ENCODE measurements around the gene CROCC2. TPM values are rescaled to one million over a fixed set of nuclear protein-coding genes. Genes with fewer than 3 reads are reported as not detected.
A peak's percentile ranks its signal among the peaks of the same experiment; 100 is the strongest.

CROCC2 gene
- total RNA-seq, 1 experiment from 2014 or later, result not detected

DNA sequence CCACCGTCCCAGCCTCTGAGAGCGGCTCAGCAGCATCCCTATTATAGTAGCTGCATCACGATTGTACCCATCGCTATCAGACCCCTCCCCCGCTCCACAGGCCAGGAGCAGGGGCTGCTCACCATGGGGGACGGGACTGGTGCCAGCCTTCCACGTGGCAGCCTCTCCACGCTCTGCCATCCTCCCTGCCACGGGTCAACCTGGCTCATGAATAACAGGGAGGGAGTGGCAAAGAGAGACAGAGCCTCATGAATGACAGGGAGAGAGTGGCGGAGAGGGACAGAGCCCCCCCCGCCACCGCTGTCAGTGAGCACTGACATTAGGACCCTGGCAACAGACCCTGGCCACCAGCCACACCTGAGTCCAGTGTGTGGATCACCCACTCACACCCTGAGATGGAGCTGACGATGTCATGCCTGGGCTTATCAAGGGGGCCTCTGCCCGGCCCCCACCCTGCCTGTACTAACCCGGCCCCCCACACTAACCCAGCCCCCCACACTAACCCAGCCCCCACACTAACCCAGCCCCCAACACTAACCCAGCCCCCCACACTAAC is 16.9 kb downstream of the CROCC2 start (continued):
- TF ChIP-seq, protein P1, sequence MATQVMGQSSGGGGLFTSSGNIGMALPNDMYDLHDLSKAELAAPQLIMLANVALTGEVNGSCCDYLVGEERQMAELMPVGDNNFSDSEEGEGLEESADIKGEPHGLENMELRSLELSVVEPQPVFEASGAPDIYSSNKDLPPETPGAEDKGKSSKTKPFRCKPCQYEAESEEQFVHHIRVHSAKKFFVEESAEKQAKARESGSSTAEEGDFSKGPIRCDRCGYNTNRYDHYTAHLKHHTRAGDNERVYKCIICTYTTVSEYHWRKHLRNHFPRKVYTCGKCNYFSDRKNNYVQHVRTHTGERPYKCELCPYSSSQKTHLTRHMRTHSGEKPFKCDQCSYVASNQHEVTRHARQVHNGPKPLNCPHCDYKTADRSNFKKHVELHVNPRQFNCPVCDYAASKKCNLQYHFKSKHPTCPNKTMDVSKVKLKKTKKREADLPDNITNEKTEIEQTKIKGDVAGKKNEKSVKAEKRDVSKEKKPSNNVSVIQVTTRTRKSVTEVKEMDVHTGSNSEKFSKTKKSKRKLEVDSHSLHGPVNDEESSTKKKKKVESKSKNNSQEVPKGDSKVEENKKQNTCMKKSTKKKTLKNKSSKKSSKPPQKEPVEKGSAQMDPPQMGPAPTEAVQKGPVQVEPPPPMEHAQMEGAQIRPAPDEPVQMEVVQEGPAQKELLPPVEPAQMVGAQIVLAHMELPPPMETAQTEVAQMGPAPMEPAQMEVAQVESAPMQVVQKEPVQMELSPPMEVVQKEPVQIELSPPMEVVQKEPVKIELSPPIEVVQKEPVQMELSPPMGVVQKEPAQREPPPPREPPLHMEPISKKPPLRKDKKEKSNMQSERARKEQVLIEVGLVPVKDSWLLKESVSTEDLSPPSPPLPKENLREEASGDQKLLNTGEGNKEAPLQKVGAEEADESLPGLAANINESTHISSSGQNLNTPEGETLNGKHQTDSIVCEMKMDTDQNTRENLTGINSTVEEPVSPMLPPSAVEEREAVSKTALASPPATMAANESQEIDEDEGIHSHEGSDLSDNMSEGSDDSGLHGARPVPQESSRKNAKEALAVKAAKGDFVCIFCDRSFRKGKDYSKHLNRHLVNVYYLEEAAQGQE (IDR thresholded peaks at IDR 0.05; ENCODE audit: low read depth), result no peak
- TF ChIP-seq, protein P2, sequence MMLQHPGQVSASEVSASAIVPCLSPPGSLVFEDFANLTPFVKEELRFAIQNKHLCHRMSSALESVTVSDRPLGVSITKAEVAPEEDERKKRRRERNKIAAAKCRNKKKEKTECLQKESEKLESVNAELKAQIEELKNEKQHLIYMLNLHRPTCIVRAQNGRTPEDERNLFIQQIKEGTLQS (IDR thresholded peaks at IDR 0.05), result no peak
- TF ChIP-seq CEBPB (IDR thresholded peaks at IDR 0.05; ENCODE audit: low read depth), result no peak
- TF ChIP-seq POLR2AphosphoS5 (IDR thresholded peaks at IDR 0.05; ENCODE audit: low read depth, low read length), result no peak
- no peak for TF ChIP-seq POLR2A (IDR thresholded peaks at IDR 0.05; ENCODE audit: borderline replicate concordance, extremely low read depth, insufficient read depth, insufficient read length)

- H3K4me3 ChIP-seq (replicated peaks in 1 of 2; ENCODE audit: low read depth in 1 of 2, low read length in 2 of 2), result no peak overlapping the region
- TF ChIP-seq, protein P3, sequence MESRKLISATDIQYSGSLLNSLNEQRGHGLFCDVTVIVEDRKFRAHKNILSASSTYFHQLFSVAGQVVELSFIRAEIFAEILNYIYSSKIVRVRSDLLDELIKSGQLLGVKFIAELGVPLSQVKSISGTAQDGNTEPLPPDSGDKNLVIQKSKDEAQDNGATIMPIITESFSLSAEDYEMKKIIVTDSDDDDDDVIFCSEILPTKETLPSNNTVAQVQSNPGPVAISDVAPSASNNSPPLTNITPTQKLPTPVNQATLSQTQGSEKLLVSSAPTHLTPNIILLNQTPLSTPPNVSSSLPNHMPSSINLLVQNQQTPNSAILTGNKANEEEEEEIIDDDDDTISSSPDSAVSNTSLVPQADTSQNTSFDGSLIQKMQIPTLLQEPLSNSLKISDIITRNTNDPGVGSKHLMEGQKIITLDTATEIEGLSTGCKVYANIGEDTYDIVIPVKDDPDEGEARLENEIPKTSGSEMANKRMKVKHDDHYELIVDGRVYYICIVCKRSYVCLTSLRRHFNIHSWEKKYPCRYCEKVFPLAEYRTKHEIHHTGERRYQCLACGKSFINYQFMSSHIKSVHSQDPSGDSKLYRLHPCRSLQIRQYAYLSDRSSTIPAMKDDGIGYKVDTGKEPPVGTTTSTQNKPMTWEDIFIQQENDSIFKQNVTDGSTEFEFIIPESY (IDR thresholded peaks at IDR 0.05; ENCODE audit: extremely low read depth, insufficient replicate concordance, low read length), result no peak
- TF ChIP-seq FOSL1 (IDR thresholded peaks at IDR 0.05; ENCODE audit: low read depth), result no peak
- no peak for TF ChIP-seq TCF7L2 (IDR thresholded peaks at IDR 0.05; ENCODE audit: borderline replicate concordance, extremely low read depth, insufficient read depth, insufficient read length)
- TF ChIP-seq, protein P1 (IDR thresholded peaks at IDR 0.05; ENCODE audit: low read depth), result no peak
- TF ChIP-seq SRF (IDR thresholded peaks at IDR 0.05; ENCODE audit: low read depth), result no peak
- TF ChIP-seq CEBPB (IDR thresholded peaks at IDR 0.05; ENCODE audit: low read depth), result no peak
- no peak for TF ChIP-seq JUND (IDR thresholded peaks at IDR 0.05)
- TF ChIP-seq MAX (IDR thresholded peaks at IDR 0.05), result no peak
- TF ChIP-seq ELF1 (IDR thresholded peaks at IDR 0.05; ENCODE audit: borderline replicate concordance, low read depth), result no peak
- TF ChIP-seq ZFX (IDR thresholded peaks at IDR 0.05), result no peak
Observed at GRCh38 chr2:240925191-240925567, 19.0 kb downstream of the CROCC2 start.

More at GRCh38 chr2:240925191-240925567, 19.0 kb downstream of the CROCC2 start:
- peaks cover 5 to 17% of the 10 kb centered on the region in 2 experiments; a peak in 3 of 4 replicates for H3K4me1 ChIP-seq (ENCODE audit: control insufficient read depth in 1 of 2, insufficient read depth in 2 of 2, low read length in 2 of 2)
- H3K4me2 ChIP-seq (ENCODE audit: low read length), result no peak overlapping the region
- no peak overlapping the region for H3K9ac ChIP-seq (ENCODE audit: low read length)
- intact Hi-C loops (cut with micrococcal nuclease), result no loop called here
- ChIA-PET RAD21 (ENCODE audit: low non-redundant PET in 1 of 2, low total read pairs in 2 of 2, uncharacterized antibody in 2 of 2, unreplicated experiment in 2 of 2) (no interaction called here), CTCF (interaction anchor here (2.6 kb wide), 1 partner anchor 11 kb away, joined by 6 read pairs; no protein-coding TSS in a partner anchor), POLR2A (no interaction called here)
- no peak for DNase-seq (ENCODE audit: low read depth, low spot score)
- no TSS peak for BruUV-seq (replicated peaks)
- H2AFZ ChIP-seq (ENCODE audit: low read depth, low read length, poor library complexity, severe bottlenecking), result no peak overlapping the region
- no peaks in the 10 kb centered on the region for H3K9me2 ChIP-seq (ENCODE audit: insufficient read depth)
- no peaks in the 10 kb centered on the region for H3K36me3 ChIP-seq (ENCODE audit: control insufficient read depth in 1 of 2, insufficient read depth in 2 of 2, low read length in 2 of 2)
- H3K27ac ChIP-seq (ENCODE audit: low read depth, low read length), result no peak overlapping the region
- H3K27me3 ChIP-seq (ENCODE audit: insufficient read depth, low read length), result no peaks in the 10 kb centered on the region
- H4K20me1 ChIP-seq (ENCODE audit: insufficient read depth), result no peaks in the 10 kb centered on the region
- H3K9me3 ChIP-seq (ENCODE audit: control insufficient read depth in 1 of 2, insufficient read depth in 1 of 2, low read depth in 1 of 2, low read length in 2 of 2), result no peaks in the 10 kb centered on the region
- peak; percentile 17; the same call in 1 of the 2 replicates for ATAC-seq
- H3K79me2 ChIP-seq (ENCODE audit: insufficient read depth, low read length), result no peaks in the 10 kb centered on the region
